Activated T-cell treated with anti-CD3 and anti-CD28 coated beads for 1 hour (primary cell): ENCODE measurements around the gene NEK10.
"Not testable (repeated sequence)": the region's sequence is repeated elsewhere in the genome, so short reads cannot be mapped to it uniquely, and the experiment has no call there.

Experiments used
- DNase-seq: peaks from one replicate; pipeline ENCODE4 v3.0.0-alpha.2; 2020; ENCODE audit warnings: low read depth

The NEK10 gene

GRCh38 chr3:27368831-27369607 is at the start of gene NEK10:
NEK10 (minus strand) TSS chr3:27369383; CDS start chr3:27352882, 16,501 bp downstream.
- peak; percentile 85 for DNase-seq

GRCh38 chr3:27415202-27415601 is 46.0 kb upstream of the NEK10 start:
- DNase-seq: no peak

- DNase-seq: no peak
Observed at GRCh38 chr3:27392950-27393679, 23.9 kb upstream of the NEK10 start.

- DNase-seq: not testable (repeated sequence)
Observed at GRCh38 chr3:27392414-27392813, 23.2 kb upstream of the NEK10 start.

GRCh38 chr3:27391796-27392195 is 22.6 kb upstream of the NEK10 start:
- no peak for DNase-seq

GRCh38 chr3:27387625-27388024 is 18.4 kb upstream of the NEK10 start:
- no peak for DNase-seq

GRCh38 chr3:27385504-27385903 is 16.3 kb upstream of the NEK10 start:
- no peak for DNase-seq

GRCh38 chr3:27384191-27384590 is 15.0 kb upstream of the NEK10 start:
- DNase-seq: no peak

GRCh38 chr3:27380433-27381357 is 11.5 kb upstream of the NEK10 start:
- no peak for DNase-seq

GRCh38 chr3:27378331-27378730 is 9.1 kb upstream of the NEK10 start:
- no peak for DNase-seq

GRCh38 chr3:27376109-27376772 is 7.1 kb upstream of the NEK10 start:
- no peak for DNase-seq

GRCh38 chr3:27366062-27366591 is 3.1 kb downstream of the NEK10 start:
- no peak for DNase-seq

- no peak for DNase-seq
Observed at GRCh38 chr3:27360113-27361078, 8.8 kb downstream of the NEK10 start.

GRCh38 chr3:27358372-27358771 is 10.8 kb downstream of the NEK10 start:
- no peak for DNase-seq

GRCh38 chr3:27357665-27358258 is 11.4 kb downstream of the NEK10 start:
- peak; percentile 26 for DNase-seq

GRCh38 chr3:27356976-27357375 is 12.2 kb downstream of the NEK10 start:
- no peak for DNase-seq

GRCh38 chr3:27354588-27355203 is 14.5 kb downstream of the NEK10 start:
- no peak for DNase-seq

GRCh38 chr3:27354161-27354560 is 15.0 kb downstream of the NEK10 start:
- DNase-seq: no peak

- no peak for DNase-seq
Observed at GRCh38 chr3:27353221-27353620, 16.0 kb downstream of the NEK10 start.
